Kidney epithelial cell (primary cell): Measurements from ENCODE around the gene TSPAN14. TPM values are rescaled to one million over a fixed set of nuclear protein-coding genes. Genes with fewer than 3 reads are reported as not detected.

Experiments
- DNase-seq: peaks from one replicate; pipeline ENCODE4 v3.0.0-alpha.2; 2010; ENCODE audit warnings: low read depth
- H3K27me3 ChIP-seq: 2 replicates; pipeline ENCODE4 v1.6.0; 2011; ENCODE audit warnings: low read length; ENCODE audit not compliant: control insufficient read depth, insufficient read depth
- H3K36me3 ChIP-seq: 2 replicates; pipeline ENCODE4 v1.5.1; 2011; ENCODE audit warnings: low read length; ENCODE audit not compliant: control insufficient read depth, insufficient read depth
- H3K4me3 ChIP-seq: 2 replicates; pipeline ENCODE4 v1.5.1; 2011; ENCODE audit warnings: low read depth, mild to moderate bottlenecking, control low read depth, low read length
- CTCF ChIP-seq: IDR thresholded peaks from 2 replicates; pipeline ENCODE4 v1.5.1; 2011; ENCODE audit warnings: mild to moderate bottlenecking, moderate library complexity, low read length, control low read depth, inconsistent platforms; ENCODE audit not compliant: insufficient read depth, poor library complexity, severe bottlenecking
- total RNA-seq: library from RNA; depleted of rRNA; stranded (reverse); fragments of >200 nt; gene quantifications from 2 replicates; pipeline ENCODE4 v1.2.3, GENCODE V29; 2015

TSPAN14 gene
- total RNA-seq, 1 donor from 2014 or later, result 111 TPM

DNA sequence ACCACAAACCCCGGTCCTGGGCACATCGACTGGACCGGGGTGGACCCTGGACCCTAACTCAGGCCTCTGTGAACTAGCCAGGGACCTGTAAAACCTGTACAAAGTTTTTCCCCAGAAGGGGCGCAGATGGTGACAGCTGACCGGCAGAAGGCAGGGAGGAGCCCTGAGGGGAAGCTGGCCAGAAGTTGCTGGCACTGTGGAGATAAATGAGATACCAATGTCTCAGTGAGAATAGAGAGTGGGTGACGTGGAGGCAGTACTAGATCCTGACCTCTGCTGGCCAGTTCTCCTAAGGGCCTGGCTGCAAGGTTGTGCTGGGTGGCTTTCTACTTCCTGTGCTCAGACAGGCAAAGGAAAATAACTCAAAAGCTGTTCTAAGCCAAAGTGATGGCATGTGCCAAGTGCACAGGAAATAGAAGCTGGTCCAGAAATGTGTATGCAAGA is 10.6 kb upstream of the TSPAN14 start:
- DNase-seq, result no peak
- no peaks in the 10 kb centered on the region for H3K27me3 ChIP-seq
- H3K4me3 ChIP-seq, result no peak overlapping the region
- H3K36me3 ChIP-seq, result no peaks in the 10 kb centered on the region
- peak; percentile 47 for TF ChIP-seq CTCF

DNA sequence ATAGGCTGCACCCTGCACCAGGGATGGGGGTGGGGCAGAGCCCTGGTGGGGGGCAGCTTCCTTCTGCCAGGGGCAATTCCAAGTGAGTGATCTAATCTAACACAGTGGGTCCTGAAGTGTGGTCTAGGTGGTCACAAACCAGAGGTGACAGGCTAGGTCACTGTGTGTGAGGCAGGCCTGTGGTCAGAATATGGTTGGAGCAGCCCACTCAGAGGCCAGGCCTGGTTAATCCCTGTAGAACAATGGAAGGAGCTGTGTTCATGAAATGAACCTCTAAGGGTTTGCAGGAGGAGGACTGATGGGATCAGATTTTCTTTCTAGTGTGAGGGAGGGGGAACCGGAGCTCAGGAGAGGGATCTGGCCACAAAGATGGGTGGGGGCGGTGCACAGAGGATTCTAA is 10.0 kb upstream of the TSPAN14 start:
- Histone ChIP-seq H3K27me3 (no peaks in the 10 kb centered on the region), H3K4me3 (no peak overlapping the region), H3K36me3 (no peaks in the 10 kb centered on the region)
- no peak for DNase-seq
- TF ChIP-seq CTCF, result no peak

- TF ChIP-seq CTCF, result peak; percentile 91
- H3K27me3 ChIP-seq, result no peaks in the 10 kb centered on the region
- no peak for DNase-seq
Measured at GRCh38 chr10:80444646-80445319, 9.3 kb upstream of the TSPAN14 start.

GRCh38 chr10:80447436-80448190 is 6.5 kb upstream of the TSPAN14 start:
- Histone ChIP-seq H3K4me3 (no peak overlapping the region), H3K27me3 (no peaks in the 10 kb centered on the region), H3K36me3 (no peaks in the 10 kb centered on the region)
- TF ChIP-seq CTCF, result no peak
- DNase-seq, result no peak

More at GRCh38 chr10:80444646-80445319, 9.3 kb upstream of the TSPAN14 start:
- Histone ChIP-seq H3K4me3 (no peak overlapping the region), H3K36me3 (no peaks in the 10 kb centered on the region)

DNA sequence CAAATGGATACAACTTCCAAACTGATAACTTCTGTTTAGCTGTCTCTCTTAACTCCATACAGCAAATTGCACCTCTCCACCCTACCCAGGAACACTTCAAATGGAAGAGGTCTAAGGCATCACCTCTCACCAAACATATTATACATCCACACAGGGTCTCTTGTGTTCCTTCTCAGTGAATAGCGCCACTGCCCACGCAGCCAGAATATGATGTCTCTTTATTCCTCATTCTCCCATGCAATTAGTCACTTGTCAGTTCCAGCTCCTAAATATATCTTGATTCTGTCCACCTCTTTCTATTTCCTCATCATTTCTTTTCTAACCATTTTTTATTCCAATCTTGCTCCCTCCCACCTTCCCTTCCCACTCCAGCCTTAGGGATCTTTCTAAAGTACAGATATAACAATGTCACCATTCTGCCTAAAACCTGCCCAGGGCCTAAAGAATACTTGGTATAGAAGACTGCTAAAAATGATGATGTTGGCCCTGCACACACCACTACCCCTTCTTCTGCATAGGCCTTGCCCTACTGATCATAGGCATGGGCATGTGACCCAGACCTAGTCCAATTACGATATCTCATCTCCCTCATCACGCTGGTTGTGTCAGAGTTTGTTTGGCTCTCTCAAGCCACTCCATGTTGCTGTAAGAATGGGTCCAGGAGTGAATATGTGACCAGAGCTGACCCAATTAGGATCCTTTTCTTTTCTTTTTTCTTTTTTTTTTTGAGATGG is 5.7 kb upstream of the TSPAN14 start:
- no peaks in the 10 kb centered on the region for H3K36me3 ChIP-seq
- H3K4me3 ChIP-seq, result no peak overlapping the region
- H3K27me3 ChIP-seq, result no peaks in the 10 kb centered on the region
- TF ChIP-seq CTCF, result no peak
- no peak for DNase-seq
